GM13976 (cell line): ENCODE measurements around the gene PCNP.
"Not testable (repeated sequence)": the region's sequence is repeated elsewhere in the genome, so short reads cannot be mapped to it uniquely, and the experiment has no call there.

Experiments
- DNase-seq: peaks from one replicate; pipeline ENCODE4 v3.0.0; 2012; ENCODE audit warnings: low spot score
- CTCF ChIP-seq: IDR thresholded peaks from 2 replicates; pipeline ENCODE4 v1.5.1; 2012; ENCODE audit warnings: borderline replicate concordance, mild to moderate bottlenecking; ENCODE audit not compliant: insufficient read depth; ENCODE audit errors: extremely low read depth, missing control alignments, control extremely low read depth
- in situ Hi-C: fragments of 300-500 bp; cut with MboI; formaldehyde crosslinking; loops from one replicate; pipeline ENCODE4 v1.12.0; 2022; ENCODE audit warnings: low sequenced_read_pairs, mixed read lengths, inconsistent platforms; ENCODE audit not compliant: unreplicated experiment

The PCNP gene

GRCh38 chr3:101532783-101533602, 41.0 kb upstream of the PCNP start:
- no peak for TF ChIP-seq CTCF
- in situ Hi-C loops = no loop called here
- DNase-seq = no peak

GRCh38 chr3:101533603-101533968, 40.4 kb upstream of the PCNP start:
- TF ChIP-seq CTCF = no peak
- DNase-seq = no peak
- in situ Hi-C loops = no loop called here

DNA sequence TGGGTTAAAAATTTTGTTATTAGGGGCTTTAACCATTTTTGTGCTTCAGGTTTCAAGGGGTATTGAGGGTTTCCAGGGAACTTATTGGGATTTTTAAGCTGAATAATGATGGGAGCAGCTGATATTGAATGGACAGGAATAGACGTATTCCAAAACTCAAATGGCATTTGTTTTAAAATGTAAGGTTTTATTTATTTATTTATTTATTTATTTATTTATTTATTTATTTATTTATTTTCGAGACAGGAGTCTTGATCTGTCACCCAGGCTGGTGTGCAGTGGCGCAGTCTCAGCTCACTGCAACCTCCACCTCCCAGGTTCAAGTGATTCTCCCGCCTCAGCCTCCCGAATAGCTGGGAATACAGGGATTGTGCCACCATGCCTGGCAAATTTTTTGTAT, 38.8 kb upstream of the PCNP start:
- DNase-seq = no peak
- in situ Hi-C loops = no loop called here
- TF ChIP-seq CTCF = no peak

DNA sequence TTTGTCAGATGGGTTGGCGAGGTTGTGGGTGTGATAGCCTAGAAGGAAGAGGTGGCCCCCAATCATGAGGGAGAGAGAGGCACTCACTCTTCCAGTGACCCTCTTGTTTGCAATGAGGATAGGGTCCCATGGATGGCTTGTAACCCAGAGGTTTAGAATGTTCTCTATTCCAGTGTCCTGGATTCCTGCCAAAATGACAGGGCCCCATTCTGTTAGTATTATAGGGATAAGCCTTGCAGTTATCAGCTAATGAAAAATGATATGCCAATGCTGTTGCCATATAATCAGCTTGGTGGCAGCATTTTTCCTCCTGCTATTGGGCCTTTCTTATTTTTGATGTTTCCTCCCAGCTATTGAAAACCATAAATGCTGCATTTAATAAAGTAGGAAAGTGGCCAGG, 37.7 kb upstream of the PCNP start:
- in situ Hi-C loops = no loop called here
- DNase-seq = no peak
- no peak for TF ChIP-seq CTCF

- in situ Hi-C loops, DNase-seq: not testable (repeated sequence)
These were observed 37.0 kb upstream of the PCNP start for GRCh38 chr3:101536955-101537354.

DNA sequence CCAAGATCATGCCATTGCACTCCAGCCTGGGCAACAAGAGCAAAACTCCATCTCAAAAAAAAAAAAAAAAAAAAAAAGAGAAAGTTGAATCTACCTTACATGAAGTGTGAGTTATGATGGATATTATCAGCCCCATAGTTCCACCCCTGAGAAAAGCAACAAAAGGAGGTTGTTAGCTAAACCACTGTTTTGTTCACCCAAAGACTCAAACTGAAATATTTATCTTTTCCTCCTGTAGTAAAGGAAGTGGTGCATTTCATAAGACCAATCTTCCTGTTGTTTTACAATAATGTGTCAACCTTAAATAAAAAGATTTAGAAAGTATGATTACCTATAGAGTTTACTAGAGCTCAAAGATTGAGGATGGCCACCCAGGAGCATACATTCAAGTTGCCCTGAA, 31.0 kb upstream of the PCNP start:
- TF ChIP-seq CTCF = no peak
- in situ Hi-C loops = no loop called here
- DNase-seq = no peak

DNA sequence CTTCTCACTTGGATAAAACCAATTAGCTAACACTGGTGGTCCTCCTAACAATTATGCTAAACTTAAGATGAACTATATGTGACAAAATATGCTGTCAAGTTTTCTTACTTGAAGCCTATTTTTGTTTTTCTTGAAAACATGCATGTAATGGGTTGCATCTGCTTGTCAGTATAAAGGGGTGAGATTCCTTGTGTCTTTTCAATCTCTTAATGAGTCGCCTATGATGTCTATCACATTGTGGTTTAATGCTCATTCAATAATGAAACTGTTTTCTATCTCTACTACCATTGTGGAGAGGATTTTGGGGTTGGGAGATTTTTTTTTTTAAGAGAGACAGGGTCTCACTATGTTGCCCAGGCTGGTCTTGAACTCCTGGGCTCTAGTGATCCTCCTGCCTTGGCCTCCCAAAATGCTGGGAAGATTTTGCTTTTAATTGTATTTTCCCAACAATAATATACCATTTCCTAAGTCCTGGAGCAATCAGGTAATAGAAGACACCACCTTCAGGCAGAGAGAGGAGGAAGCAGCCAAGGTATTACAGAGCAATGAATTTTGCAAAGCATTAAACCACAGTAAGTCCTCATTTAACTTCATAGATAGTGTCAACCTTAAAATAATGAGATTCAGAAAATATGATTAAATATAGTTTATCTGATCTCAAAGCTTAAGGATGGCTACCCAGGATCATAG, 29.7 kb upstream of the PCNP start:
- in situ Hi-C loops = no loop called here
- TF ChIP-seq CTCF = no peak
- DNase-seq = no peak
